22Rv1 (cell line): ENCODE results near the gene ADGRD1.

Source experiments
- ZFX ChIP-seq: fragments of 450-650 bp; IDR thresholded peaks from 2 replicates; pipeline ENCODE4 v1.6.1; 2017; ENCODE audit warnings: antibody characterized with exemption, borderline replicate concordance
- TF ChIP-seq, protein P1 (sequence below): fragments of 450-650 bp; IDR thresholded peaks from 2 replicates; pipeline ENCODE4 v1.5.1; 2017; ENCODE audit warnings: mild to moderate bottlenecking

DNA sequence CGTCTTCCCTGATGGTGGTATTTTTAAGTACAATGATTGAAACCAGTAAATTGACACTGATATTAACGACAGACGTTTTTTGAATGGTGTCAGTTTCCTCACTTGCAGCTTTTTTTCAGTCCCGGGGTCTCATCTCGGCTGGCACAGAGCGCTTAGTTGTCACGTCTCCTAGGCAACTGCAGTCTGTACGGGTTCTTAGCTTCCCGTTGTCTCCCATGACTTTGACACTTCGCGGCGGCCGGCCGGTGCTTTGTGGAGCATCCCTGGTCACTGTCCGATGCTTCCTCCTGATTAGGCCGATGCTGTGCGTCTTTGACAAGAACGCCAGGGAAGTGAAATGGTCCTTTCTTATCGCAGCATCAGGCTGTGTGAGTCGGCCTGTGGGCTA is 67.4 kb downstream of the ADGRD1 start:
- TF ChIP-seq, protein P1, sequence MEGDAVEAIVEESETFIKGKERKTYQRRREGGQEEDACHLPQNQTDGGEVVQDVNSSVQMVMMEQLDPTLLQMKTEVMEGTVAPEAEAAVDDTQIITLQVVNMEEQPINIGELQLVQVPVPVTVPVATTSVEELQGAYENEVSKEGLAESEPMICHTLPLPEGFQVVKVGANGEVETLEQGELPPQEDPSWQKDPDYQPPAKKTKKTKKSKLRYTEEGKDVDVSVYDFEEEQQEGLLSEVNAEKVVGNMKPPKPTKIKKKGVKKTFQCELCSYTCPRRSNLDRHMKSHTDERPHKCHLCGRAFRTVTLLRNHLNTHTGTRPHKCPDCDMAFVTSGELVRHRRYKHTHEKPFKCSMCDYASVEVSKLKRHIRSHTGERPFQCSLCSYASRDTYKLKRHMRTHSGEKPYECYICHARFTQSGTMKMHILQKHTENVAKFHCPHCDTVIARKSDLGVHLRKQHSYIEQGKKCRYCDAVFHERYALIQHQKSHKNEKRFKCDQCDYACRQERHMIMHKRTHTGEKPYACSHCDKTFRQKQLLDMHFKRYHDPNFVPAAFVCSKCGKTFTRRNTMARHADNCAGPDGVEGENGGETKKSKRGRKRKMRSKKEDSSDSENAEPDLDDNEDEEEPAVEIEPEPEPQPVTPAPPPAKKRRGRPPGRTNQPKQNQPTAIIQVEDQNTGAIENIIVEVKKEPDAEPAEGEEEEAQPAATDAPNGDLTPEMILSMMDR, result no peak
- no peak for TF ChIP-seq ZFX
